ENCODE results near the gene HK3.

DNA sequence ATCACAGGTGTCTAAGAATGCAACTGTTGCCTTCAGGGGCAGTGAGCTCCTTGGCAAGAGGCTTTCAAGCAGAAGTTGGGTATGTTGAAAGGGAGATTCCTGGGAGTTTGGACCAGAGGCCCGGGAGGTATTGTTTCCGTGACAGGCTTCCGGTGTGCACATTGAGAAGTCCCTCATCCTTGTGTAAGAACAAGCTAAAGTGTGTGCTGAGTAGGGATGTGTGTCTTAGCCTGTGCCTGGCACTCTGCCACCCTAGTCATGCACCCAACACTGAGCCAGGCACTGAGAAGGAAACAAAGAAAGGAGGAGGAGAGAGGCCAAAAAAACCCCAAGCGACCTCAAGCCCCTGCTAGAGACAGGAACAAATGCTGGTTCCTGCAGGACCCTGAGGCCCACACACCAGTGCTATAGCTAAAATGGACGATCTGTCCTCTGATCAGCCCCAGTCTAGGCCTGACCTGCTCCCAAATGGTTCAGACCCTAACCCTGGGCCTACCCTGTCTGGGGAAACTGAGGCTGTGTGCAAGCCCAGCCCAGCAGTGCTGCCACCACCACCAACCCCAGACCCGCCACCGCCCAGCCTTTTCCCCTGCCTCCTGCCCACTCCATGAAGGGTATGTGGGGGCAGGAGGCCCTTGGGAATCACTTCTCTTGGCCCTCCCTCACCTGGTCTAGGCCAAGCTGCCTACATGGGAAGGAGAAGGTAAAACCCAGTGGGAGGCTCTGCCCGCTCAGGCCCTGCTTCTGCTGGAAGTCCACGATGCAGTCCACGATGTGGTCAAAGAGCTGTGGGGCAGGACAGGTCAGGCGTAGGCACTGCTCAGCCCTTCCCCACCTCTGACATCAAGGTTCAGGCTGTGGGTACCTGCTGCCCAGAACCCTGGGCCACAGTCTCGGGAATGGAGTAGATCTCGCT is 12.6 kb downstream of the HK3 start:
- TF ChIP-seq POLR2AphosphoS5 (IDR thresholded peaks at IDR 0.05) (no peak), CTCF (IDR thresholded peaks at IDR 0.05; ENCODE audit: poor library complexity, severe bottlenecking) (no peak), EZH2 (IDR thresholded peaks at IDR 0.05; ENCODE audit: borderline replicate concordance, insufficient read depth, low read length, poor library complexity, severe bottlenecking) (no peak), EP300 (conservative IDR thresholded peaks at IDR 0.05; ENCODE audit: poor library complexity, severe bottlenecking) (no peak), RAD21 (conservative IDR thresholded peaks at IDR 0.05) (no peak), MXI1 (conservative IDR thresholded peaks at IDR 0.05; ENCODE audit: poor library complexity, severe bottlenecking) (no peak)

All from neural cell (in vitro differentiated cells).